Activated CD4-positive, alpha-beta T cell treated with anti-CD3 and anti-CD28 coated beads for 36 hours (primary cell): ENCODE measurements around the gene ACOXL. TPM values are rescaled to one million over a fixed set of nuclear protein-coding genes. Genes with fewer than 3 reads are reported as not detected.
A peak's percentile ranks its signal among the peaks of the same experiment; 100 is the strongest.
"Not testable (repeated sequence)": the region's sequence is repeated elsewhere in the genome, so short reads cannot be mapped to it uniquely, and the experiment has no call there.

Source experiments
- ATAC-seq: fragments of 200-7000 bp; cut with Tn5 transposase; one replicate; pipeline ENCODE4 v1.10.0; 2021; ENCODE audit warnings: mild to moderate bottlenecking, moderate library complexity
- CTCF ChIA-PET: fragments of 350-600 bp; sonication (Branson Sonifier 250); formaldehyde crosslinking; loops from one replicate; lab custom pipeline; 2021; ENCODE audit warnings: antibody characterized with exemption; lab: Charles Lee
- POLR2A ChIA-PET: fragments of 350-600 bp; sonication (Branson Sonifier 250); formaldehyde crosslinking; loops from one replicate; lab custom pipeline; 2021; ENCODE audit warnings: antibody characterized with exemption, inconsistent platforms; lab: Charles Lee
- DNase-seq: peaks from one replicate; pipeline ENCODE4 v3.0.0-alpha.2; 2020
- H3K27ac Mint-ChIP-seq: one replicate; pipeline ENCODE4 v1.8.0; 2021; ENCODE audit warnings: mixed read lengths
- H3K27me3 Mint-ChIP-seq: one replicate; pipeline ENCODE4 v1.8.0; 2021; ENCODE audit warnings: mixed read lengths
- H3K36me3 Mint-ChIP-seq: one replicate; pipeline ENCODE4 v1.8.0; 2021; ENCODE audit warnings: low read depth, mixed read lengths
- H3K4me1 Mint-ChIP-seq: one replicate; pipeline ENCODE4 v1.8.0; 2021; ENCODE audit warnings: mixed read lengths
- H3K4me3 Mint-ChIP-seq: one replicate; pipeline ENCODE4 v1.8.0; 2021; ENCODE audit warnings: mild to moderate bottlenecking, moderate library complexity, mixed read lengths
- H3K9me3 Mint-ChIP-seq: one replicate; pipeline ENCODE4 v1.8.0; 2021; ENCODE audit warnings: low read depth, mixed read lengths
- intact Hi-C, 2 experiments: fragments of 100-400 bp; cut with DNase I in 1 of 2; cut with micrococcal nuclease in 1 of 2; formaldehyde crosslinking; loops; one replicate each; pipeline versions ENCODE4 v1.14.2 to v1.15.1; 2022 to 2024; cut with DNase I, micrococcal nuclease
- total RNA-seq, 2 experiments: library from RNA; stranded (reverse); gene quantifications; one replicate each; pipeline ENCODE4 v1.2.3, GENCODE V29; 2021

The ACOXL gene
- total RNA-seq, 2 experiments from 2014 or later = 0.23 TPM; not detected in 1

- POLR2A ChIA-PET = no interaction called here
- Mint-ChIP-seq H3K4me1 (peaks cover 74% of the 10 kb centered on the region), H3K9me3 (no peaks in the 10 kb centered on the region), H3K4me3 (no peak overlapping the region), H3K27ac (no peak overlapping the region), H3K36me3 (peaks cover 2% of the 10 kb centered on the region), H3K27me3 (peaks cover 32% of the 10 kb centered on the region)
- ATAC-seq (no peak), DNase-seq (no peak)
- intact Hi-C loops = loop anchor here in 1 of 2 experiments (5.0 kb wide), 1 partner anchor 171 kb away; the partner anchor contains the start of gene BUB1
- CTCF ChIA-PET = interaction anchor here (1.0 to 1.6 kb wide), 2 partner anchors 10 to 36 kb away, joined by 3 to 4 read pairs; no protein-coding TSS in a partner anchor
Measured at GRCh38 chr2:110848519-110849030, 116.2 kb downstream of the ACOXL start.

- H3K27ac Mint-ChIP-seq = no peak overlapping the region
- POLR2A ChIA-PET = no interaction called here
- peaks cover 55% of the 10 kb centered on the region for H3K4me1 Mint-ChIP-seq
- intact Hi-C loops = loop anchor here in 1 of 2 experiments (10.0 kb wide), 1 partner anchor 853 kb away; no protein-coding TSS in a partner anchor
- CTCF ChIA-PET = interaction anchor here (0.8 kb wide), 1 partner anchor 39 kb away, joined by 5 read pairs; no protein-coding TSS in a partner anchor
- ATAC-seq (no peak), DNase-seq (no peak)
- H3K36me3 Mint-ChIP-seq = peaks cover 2% of the 10 kb centered on the region
- H3K9me3 Mint-ChIP-seq = peaks cover 1% of the 10 kb centered on the region
- peaks cover 53% of the 10 kb centered on the region for H3K27me3 Mint-ChIP-seq
- no peak overlapping the region for H3K4me3 Mint-ChIP-seq
Measured at GRCh38 chr2:110851531-110851930, 119.2 kb downstream of the ACOXL start.

- intact Hi-C loops = loop anchor here (2.0 to 10.0 kb wide), 3 partner anchors 39 to 853 kb away; no protein-coding TSS in a partner anchor
- CTCF ChIA-PET = interaction anchor here (0.6 to 1.8 kb wide), 4 partner anchors 11 to 157 kb away, joined by 3 to 5 read pairs (median 4); no protein-coding TSS in a partner anchor
- ATAC-seq (no peak), DNase-seq (no peak)
- H3K36me3 Mint-ChIP-seq = peaks cover 2% of the 10 kb centered on the region
- H3K4me3 Mint-ChIP-seq = no peak overlapping the region
- H3K4me1 Mint-ChIP-seq = peaks cover 50% of the 10 kb centered on the region
- POLR2A ChIA-PET = no interaction called here
- H3K9me3 Mint-ChIP-seq = peaks cover 1% of the 10 kb centered on the region
- H3K27me3 Mint-ChIP-seq = peaks cover 57% of the 10 kb centered on the region
- H3K27ac Mint-ChIP-seq = no peak overlapping the region
Measured at GRCh38 chr2:110852051-110852450, 119.7 kb downstream of the ACOXL start.

GRCh38 chr2:110852541-110853263 lies 120.3 kb downstream of the ACOXL start:
- intact Hi-C loops = loop anchor here (2.0 to 10.0 kb wide), 3 partner anchors 40 to 852 kb away; no protein-coding TSS in a partner anchor
- Mint-ChIP-seq H3K9me3 (peaks cover 1% of the 10 kb centered on the region), H3K4me1 (peaks cover 44% of the 10 kb centered on the region), H3K27me3 (peaks cover 57% of the 10 kb centered on the region), H3K36me3 (peaks cover 2% of the 10 kb centered on the region), H3K4me3 (no peak overlapping the region), H3K27ac (no peak overlapping the region)
- DNase-seq = peak; percentile 42
- ATAC-seq = peak; percentile 65
- POLR2A ChIA-PET = no interaction called here
- CTCF ChIA-PET = interaction anchor here (0.6 to 1.8 kb wide), 9 partner anchors 9 to 157 kb away, joined by 3 to 5 read pairs (median 3); no protein-coding TSS in a partner anchor

- POLR2A ChIA-PET = no interaction called here
- intact Hi-C loops = loop anchor here (2.0 to 10.0 kb wide), 3 partner anchors 41 to 851 kb away; no protein-coding TSS in a partner anchor
- Mint-ChIP-seq H3K36me3 (peaks cover 2% of the 10 kb centered on the region), H3K9me3 (peaks cover 1% of the 10 kb centered on the region), H3K27me3 (peaks cover 61% of the 10 kb centered on the region), H3K4me1 (peaks cover 45% of the 10 kb centered on the region), H3K4me3 (no peak overlapping the region), H3K27ac (no peak overlapping the region)
- CTCF ChIA-PET = interaction anchor here (1.0 to 1.8 kb wide), 8 partner anchors 8 to 92 kb away, joined by 3 to 5 read pairs (median 3); no protein-coding TSS in a partner anchor
- DNase-seq (peak; percentile 79), ATAC-seq (peak; percentile 53)
Measured at GRCh38 chr2:110853516-110853915, 121.1 kb downstream of the ACOXL start.

- peaks cover 1% of the 10 kb centered on the region for H3K9me3 Mint-ChIP-seq
- DNase-seq (no peak), ATAC-seq (no peak)
- no peak overlapping the region for H3K27ac Mint-ChIP-seq
- ChIA-PET CTCF (interaction anchor here (1.0 to 1.8 kb wide), 7 partner anchors 8 to 92 kb away, joined by 3 to 5 read pairs (median 4); no protein-coding TSS in a partner anchor), POLR2A (no interaction called here)
- peaks cover 47% of the 10 kb centered on the region for H3K4me1 Mint-ChIP-seq
- H3K4me3 Mint-ChIP-seq = no peak overlapping the region
- intact Hi-C loops = loop anchor here (2.0 to 10.0 kb wide), 5 partner anchors 17 to 851 kb away; no protein-coding TSS in a partner anchor
- H3K27me3 Mint-ChIP-seq = peaks cover 57% of the 10 kb centered on the region
- H3K36me3 Mint-ChIP-seq = peaks cover 2% of the 10 kb centered on the region
Measured at GRCh38 chr2:110853948-110854347, 121.6 kb downstream of the ACOXL start.

GRCh38 chr2:110854355-110855081 lies 122.1 kb downstream of the ACOXL start:
- no peak overlapping the region for H3K27ac Mint-ChIP-seq
- POLR2A ChIA-PET = no interaction called here
- peaks cover 50% of the 10 kb centered on the region for H3K4me1 Mint-ChIP-seq
- H3K4me3 Mint-ChIP-seq = no peak overlapping the region
- ATAC-seq = no peak
- DNase-seq = peak; percentile 31
- peaks cover 57% of the 10 kb centered on the region for H3K27me3 Mint-ChIP-seq
- CTCF ChIA-PET = interaction anchor here (0.6 to 1.3 kb wide), 8 partner anchors 9 to 983 kb away, joined by 3 to 5 read pairs (median 4); no protein-coding TSS in a partner anchor
- no peaks in the 10 kb centered on the region for H3K36me3 Mint-ChIP-seq
- peaks cover 1% of the 10 kb centered on the region for H3K9me3 Mint-ChIP-seq
- intact Hi-C loops = loop anchor here (2.0 to 10.0 kb wide), 4 partner anchors 16 to 850 kb away; no protein-coding TSS in a partner anchor

- H3K27ac Mint-ChIP-seq, H3K36me3 Mint-ChIP-seq, H3K4me3 Mint-ChIP-seq, H3K9me3 Mint-ChIP-seq, DNase-seq, ATAC-seq, POLR2A ChIA-PET: not testable (repeated sequence)
- Mint-ChIP-seq H3K4me1 (peaks cover 61% of the 10 kb centered on the region), H3K27me3 (peaks cover 55% of the 10 kb centered on the region)
- CTCF ChIA-PET = interaction anchor here (1.3 kb wide), 1 partner anchor 43 kb away, joined by 7 read pairs; no protein-coding TSS in a partner anchor
- intact Hi-C loops = loop anchor here (2.0 to 10.0 kb wide), 4 partner anchors 15 to 849 kb away; no protein-coding TSS in a partner anchor
Measured at GRCh38 chr2:110855841-110856240, 123.5 kb downstream of the ACOXL start.

GRCh38 chr2:110858135-110858725 lies 125.9 kb downstream of the ACOXL start:
- Mint-ChIP-seq H3K4me1 (peaks cover 48% of the 10 kb centered on the region), H3K27me3 (peaks cover 63% of the 10 kb centered on the region), H3K27ac (no peak overlapping the region), H3K9me3 (peaks cover 1% of the 10 kb centered on the region), H3K36me3 (no peaks in the 10 kb centered on the region), H3K4me3 (no peak overlapping the region)
- ChIA-PET POLR2A (interaction anchor here (0.6 to 2.3 kb wide), 5 partner anchors 8 to 191 kb away, joined by 3 to 25 read pairs (median 4); no protein-coding TSS in a partner anchor), CTCF (interaction anchor here (0.9 to 1.6 kb wide), 6 partner anchors 9 to 232 kb away, joined by 3 to 5 read pairs (median 4); no protein-coding TSS in a partner anchor)
- DNase-seq (peak; percentile 78), ATAC-seq (peak; percentile 94)
- intact Hi-C loops = loop anchor here (1.0 to 10.0 kb wide), 6 partner anchors 8 to 847 kb away; no protein-coding TSS in a partner anchor
